Embryonic facial prominence (tissue), 1 donor: Measurements from ENCODE around the gene SERINC3.

Experiments used
- DNase-seq: peaks from one replicate; pipeline ENCODE4 v3.0.0-alpha.2; 2016; ENCODE audit errors: extremely low spot score

Gene SERINC3

DNA sequence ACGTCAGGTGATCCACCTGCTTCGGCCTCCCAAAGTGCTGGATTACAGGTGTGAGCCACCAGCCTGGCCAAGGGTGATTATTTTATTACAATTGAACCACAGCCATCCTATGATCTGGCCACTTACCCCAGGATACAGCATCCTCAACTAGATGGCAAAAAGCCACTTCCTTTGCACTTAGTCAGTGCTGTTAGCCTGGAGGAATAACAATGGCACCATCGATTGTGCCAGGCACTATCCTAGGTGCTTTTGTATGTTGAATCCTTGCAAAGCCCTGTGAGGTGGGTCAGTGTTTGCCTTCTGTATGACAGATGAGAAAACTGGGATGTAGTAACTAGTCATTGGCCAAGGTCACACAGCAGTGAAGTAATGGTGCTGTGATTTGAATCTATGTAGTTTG lies 57.4 kb downstream of the SERINC3 start:
- DNase-seq = no peak

DNA sequence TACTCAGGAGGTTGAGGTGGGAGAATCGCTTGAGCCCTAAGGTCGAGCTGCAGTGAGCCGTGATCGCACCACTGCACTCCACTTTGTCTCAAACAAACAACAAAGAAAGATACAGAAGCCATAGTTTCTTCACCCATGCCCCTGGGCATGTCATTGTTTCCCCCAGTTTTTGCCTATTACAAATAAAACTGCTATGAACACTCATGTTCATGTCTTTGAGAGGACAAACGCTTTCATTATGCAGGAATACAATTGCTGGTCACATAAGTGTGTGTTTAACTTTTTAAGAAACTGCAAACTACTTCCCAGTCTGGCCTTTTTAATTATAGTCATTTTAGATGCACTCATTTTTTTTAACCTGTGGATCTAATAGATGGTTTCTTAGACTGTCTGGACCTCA lies 58.4 kb downstream of the SERINC3 start:
- no peak for DNase-seq

DNA sequence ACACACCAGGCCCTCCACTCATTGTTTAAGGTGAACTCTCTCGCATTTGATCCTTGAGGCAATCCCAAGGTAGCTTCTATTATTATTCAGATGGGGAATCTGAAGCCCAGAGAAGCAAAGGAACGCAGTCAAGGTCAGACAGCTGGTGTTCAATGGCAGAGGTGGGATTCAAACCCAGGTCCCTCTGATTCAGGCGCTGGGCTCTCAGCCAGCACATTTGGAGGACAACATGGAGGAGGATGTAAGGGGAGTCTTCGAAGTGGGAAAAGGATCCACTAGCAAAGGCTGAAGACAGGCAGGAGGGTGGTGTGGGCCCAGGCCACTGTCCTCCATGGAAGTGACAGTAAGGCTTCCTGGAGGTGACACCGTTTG lies 60.1 kb downstream of the SERINC3 start:
- no peak for DNase-seq

DNA sequence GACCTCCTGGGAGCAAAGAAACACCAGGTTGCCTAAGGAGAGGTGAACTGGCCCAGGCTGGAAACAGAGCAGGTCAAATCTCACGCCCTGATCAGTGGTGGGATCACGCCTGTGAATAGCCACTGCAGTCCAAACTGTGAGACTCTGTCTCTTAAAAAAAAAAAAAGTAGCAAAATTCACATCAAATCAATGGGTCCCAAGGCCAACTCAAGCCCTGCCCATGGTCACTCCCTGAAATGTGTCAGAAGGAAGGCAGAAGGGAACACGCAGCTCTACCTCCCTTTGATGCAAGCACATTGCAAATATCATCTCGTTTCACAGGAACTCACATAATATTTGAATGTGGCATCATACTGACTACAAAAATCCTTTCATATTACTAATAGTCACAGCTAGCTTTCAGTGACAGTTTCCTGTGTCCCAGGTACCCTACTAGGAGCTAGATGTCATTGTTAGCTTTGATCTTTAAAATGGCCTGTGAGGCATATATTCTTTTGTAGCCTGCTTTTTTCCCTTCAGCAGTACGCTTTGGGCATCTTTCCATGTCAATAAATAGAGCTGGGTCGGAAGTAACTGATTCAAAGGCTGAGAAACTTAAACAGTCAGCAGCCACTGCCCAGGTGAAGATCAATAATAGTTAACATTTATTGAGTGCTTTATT lies 60.6 kb downstream of the SERINC3 start:
- DNase-seq = no peak

DNA sequence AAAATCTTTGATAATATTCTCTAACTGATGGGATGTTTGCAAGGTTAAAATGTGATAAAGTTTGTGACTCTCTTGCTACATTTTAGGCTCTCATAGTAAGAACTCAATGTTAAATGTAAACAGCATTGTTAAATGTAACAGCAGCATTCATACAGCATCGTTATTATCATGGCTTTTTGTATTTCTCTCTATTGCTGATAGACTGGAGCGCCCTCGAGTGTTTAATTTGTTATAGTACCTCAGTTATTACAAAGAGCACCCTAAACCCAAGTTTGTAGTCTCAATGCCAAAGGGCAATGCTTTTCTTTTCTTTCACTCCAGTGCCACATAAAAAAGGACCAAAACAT lies 61.1 kb downstream of the SERINC3 start:
- no peak for DNase-seq

DNA sequence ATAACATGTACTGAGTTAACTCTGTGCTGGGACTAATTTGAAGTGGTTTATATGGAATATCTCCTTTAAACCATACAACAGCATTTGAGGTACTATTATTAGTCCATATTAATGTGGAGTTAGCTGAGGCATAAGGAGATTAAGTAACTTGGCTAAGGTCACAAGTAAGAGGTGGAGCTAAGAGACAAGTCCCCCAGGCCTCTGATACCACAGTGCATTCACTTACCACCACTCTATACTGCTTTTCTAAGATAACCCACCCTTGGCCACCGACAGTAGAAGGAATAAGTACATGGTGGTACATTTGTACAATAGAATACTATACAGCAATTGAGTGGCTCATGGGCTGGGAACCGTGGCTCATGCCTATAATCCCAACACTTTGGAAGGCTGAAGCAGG lies 62.6 kb downstream of the SERINC3 start:
- no peak for DNase-seq

DNA sequence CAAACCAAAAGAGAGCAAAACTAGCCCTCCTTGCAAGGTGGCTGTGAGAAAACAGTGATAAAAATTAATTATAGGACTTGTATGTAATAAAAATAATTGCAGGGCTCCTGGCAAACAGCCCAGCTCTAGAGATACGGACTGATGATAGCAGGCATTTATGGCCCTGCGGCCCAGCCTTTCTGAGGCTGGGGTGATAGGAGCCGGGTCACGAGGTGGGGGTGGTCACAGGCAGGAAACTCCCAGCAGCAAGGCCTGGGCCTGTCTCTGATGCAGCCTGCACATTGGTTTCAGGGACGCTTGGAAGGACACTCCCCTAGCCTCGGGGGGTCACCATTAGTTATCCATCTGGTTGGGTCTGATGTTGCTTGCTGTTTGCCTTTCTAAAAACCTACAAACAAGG lies 64.9 kb downstream of the SERINC3 start:
- DNase-seq = no peak

DNA sequence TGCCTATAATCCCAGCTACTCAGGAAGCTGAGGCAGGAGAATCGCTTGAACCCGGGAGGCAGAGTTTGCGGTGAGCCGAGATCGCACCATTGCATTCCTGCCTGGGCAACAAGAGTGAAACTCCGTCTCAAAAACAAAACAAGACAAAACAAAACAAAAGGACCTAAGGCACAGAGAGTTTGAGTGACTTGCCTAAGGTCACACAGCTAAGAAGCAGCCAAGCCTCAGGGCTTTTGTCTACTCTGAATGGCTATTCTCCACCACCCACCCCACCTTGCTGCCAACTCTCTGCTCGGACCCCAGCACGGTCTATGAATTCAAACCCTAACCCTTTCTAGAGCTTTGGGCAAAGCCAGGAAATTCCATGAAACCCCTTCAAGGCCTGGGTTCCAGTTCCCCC lies 65.3 kb downstream of the SERINC3 start:
- no peak for DNase-seq

DNA sequence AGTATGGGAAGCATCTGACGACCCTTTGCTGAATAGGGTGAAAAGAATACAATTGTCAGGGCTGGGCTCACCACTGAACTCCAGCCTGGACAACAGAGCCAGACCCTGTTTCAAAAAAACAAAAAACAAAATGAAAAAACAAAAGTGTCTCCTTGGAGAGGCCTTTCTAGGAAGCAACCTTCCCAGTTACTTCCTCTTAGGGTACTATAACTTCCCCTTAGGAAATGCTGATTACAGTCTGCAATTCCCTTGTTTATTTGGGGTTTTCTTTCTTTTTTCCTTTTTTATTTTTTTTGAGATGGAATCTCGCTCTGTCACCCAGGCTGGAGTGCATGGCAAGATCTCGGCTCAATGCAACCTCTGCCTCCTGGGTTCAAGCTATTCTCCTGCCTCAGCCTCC lies 66.7 kb downstream of the SERINC3 start:
- no peak for DNase-seq

DNA sequence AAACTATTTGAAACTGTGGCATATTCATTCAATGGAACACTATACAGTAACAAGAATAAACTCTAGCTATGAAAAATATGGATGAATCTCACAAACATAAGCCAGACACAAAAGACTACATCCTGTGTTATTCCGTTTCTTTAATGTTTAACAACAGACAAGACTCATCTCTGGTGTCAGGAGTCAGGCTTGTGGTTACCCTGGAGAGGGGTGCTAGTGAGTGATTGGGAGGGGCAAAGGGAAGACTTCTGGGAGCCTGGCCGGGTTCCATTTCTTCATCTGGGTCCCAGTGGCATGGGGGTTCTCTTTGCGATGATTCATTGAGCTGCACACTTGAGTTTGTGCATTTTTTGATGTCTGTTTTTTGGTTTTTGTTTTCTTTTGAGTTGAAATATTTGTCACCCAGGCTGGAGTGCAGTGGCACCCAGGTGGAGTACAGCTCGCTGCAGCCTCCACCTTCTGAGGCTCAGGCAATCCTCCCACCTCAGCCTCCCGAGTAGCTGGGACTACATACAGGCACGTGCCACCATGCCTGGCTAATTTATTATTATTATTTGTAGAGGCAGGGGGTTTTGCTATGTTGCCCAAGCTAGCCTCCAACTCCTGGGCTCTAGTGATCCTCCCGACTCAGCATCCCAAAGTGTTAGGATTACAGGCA lies 67.4 kb downstream of the SERINC3 start:
- no peak for DNase-seq

DNA sequence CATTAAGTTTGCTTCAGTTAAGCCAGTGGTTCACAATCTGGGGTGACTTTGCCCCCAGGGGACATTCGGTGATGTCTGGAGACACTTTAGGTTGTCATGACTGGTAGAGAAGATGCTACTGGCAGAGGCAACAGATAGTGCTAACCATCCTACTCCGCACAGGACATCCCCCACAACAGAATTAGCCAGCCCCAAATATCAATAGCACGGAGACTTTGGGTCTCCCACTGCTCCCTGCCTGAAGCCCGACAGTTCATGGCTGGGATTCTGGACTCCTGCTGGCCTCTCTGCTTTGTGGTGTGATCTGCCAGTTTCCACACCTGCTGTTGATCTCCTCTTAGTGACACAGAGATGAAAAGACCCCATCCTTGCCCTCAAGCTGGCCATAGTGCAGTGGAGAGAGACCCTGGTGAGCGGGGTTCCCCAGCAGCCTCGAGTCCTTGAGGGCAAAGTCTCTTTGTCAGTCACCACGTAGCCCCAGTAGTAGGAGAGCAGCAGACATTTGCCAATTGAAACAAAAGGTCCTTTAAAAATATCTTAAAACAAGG lies 70.9 kb downstream of the SERINC3 start:
- DNase-seq = no peak

DNA sequence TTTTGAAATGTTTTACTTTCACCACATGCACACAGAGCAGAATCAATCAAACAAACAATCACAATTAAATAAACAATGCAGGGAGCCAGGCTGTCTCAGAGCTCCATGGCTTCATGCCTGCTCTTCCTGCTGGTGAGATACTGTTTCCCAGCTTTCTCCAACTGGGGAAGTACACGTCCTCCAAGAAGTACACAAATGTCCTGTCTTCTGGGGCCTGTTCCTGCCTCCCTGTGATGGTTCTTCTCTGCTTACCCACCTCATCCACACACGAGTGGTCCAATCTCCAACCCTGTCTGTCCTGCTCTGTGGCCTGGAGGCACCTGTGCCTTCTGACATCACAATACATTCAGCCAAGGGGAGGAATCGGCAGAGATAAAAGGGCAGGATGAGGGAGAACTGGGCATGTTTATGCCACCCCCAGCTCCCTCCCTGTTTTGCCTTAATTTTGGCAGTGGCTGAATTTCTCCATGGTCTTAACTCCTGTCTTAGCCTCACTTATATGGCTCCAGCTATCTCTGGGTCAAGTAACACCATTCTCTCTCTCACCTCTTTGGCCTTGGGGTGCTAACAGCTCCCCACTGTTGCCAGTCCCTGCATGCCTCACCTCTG lies 71.5 kb downstream of the SERINC3 start:
- no peak for DNase-seq

DNA sequence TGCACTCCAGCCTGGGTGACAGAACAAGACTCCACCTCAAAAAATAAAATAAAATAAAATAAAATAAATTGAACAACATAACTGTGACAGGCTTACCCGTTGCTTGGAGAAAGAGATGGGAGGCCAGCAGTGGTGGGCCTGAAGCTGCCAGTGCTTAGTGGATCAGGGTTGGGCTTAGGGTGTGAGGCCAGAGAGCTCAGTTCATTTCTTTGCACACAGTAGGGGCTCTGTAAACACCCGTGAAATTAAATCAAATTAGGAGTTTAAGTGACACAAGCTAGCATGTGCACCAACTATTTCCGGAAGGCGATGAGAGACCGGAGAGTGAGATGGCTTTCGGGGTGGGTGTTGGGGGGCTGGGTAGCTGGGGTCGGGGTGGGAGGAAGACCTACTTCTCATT lies 72.0 kb downstream of the SERINC3 start:
- no peak for DNase-seq

DNA sequence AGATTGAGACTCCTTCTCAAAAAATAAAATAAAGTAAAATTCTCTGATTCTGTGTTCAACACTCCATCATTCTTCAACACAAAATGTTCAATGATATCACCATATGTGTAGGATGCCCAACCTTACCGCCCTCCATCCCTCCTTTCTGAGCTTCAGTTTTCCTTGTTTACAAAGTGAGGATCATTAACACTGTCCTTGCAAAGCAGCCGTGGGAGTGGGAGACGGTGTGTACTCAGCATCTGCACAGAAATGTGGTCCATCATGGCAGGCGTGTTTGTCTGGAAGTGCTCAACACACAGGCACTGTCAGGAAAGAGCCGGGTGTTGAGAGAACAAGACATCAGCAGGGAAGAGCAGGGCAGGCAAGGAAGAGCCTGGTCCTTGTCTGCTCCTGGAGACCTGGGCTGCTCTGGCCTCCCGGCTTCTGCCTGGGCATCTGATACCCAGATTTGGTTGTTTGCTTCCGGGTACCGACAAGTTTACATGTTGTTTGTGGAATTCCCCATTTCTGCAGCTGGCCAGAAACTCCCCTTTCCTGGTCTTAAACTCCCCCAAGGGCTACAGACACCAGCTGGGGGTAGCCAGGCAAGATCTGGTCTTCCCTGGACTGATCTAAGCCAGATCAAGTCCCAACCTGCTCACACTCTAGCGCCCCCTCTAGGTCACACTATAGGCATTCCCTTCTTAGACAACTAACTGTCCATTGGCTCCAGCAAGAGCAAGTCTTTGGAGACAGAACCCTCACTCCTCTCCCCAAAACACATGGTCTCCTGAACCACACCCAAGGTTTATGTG lies 72.9 kb downstream of the SERINC3 start:
- no peak for DNase-seq

DNA sequence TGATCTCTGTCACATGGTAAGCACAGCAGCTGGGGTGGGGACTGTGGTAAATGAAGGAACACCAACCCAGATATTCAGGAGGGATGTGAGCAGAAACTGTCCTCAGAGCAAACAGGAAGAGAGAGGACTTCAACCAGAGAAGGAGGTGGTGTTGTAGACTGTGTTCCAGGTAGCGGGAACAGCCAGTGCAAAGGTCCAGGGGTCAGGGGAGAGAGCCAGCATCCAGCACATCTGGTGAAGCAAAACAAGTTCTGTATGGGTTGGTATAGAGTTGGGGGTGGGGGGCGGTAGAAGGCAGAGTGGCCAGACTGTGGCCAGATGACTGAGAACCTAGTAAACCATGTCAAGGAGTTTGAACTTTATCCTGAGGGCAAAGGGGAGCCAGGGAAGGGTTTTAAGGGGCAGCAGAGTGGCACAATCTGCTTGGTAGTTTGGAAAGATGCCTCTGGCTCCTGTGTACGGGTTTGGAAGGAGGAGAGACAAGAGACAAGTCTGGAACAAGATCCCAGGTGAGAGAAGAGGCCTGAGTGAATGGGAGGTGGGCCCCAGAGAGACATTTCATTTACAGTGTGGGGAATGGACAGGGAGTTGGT lies 73.9 kb downstream of the SERINC3 start:
- DNase-seq = no peak
